HG02973 (cell line): ENCODE data around the gene LEMD2.

Source experiments
- ATAC-seq: cut with Tn5 transposase; IDR thresholded peaks from one replicate; pipeline ENCODE4 v1.9.1; 2021; ENCODE audit warnings: moderate library complexity; ENCODE audit not compliant: unreplicated experiment

LEMD2 gene

GRCh38 chr6:33724102-33725023 is 64.6 kb downstream of the LEMD2 start:
- no peak for ATAC-seq

DNA sequence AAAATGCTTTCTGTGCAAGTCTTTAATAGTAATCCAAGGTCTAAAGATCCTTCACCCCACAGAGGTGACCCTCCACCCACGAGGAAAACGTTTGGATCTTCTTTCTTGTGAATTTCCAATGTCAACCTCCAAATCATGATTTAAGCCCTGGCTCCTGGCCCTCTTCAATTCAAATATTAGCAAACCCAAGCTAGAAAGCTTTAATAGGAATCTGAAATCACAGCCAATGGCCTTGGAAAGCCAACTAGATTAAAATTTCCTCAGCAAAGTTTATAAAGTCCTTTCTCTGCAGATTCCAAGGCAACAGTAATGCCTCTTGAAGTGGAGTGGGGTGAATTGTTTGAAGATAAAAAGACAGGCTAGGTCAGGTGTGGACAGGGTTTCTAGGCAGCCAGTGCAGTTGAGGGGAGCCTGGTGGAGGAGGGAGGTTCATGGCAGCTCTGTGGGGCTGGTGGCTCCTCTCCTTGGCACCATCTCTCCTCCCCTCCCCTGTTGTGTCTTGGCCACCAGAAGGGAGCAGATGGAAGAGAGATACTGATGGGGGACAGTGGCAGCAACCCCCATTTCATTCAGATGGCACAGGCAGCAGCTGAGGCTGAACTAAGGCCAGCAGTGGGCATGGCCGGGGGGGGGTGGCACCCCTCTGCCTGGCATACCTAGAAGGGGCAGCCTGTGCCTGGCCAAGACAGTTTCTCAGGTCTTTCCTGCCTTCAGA is 65.4 kb downstream of the LEMD2 start:
- no peak for ATAC-seq

DNA sequence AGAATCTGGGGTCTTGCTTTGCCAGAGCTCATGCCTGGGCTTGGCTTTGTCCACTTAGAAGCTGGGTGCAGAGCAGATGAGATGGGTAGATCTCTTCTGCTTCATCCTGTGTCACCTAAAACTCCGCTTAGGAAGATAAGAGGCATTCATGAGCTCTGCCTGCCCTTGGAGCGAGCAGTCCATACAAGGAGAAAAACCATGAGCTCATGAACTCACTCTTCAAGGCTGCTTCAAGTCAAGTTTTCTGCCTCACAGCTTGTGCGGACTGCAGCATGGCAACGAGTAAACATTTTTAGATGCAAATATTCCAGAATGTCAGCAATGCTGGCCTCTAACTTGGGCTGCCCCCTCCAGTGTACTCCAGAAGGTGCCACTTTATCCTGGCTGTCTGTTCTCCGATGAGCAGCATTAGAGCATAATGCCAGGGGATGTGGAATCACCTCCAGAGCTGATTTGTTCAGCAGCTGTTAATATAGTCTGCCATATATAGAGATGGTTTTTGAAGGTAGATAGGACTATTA is 66.8 kb downstream of the LEMD2 start:
- no peak for ATAC-seq

- ATAC-seq, result no peak
Observed at GRCh38 chr6:33721508-33721907, 67.4 kb downstream of the LEMD2 start.
